ENCODE data around the gene SAT1.

SAT1 gene

DNA sequence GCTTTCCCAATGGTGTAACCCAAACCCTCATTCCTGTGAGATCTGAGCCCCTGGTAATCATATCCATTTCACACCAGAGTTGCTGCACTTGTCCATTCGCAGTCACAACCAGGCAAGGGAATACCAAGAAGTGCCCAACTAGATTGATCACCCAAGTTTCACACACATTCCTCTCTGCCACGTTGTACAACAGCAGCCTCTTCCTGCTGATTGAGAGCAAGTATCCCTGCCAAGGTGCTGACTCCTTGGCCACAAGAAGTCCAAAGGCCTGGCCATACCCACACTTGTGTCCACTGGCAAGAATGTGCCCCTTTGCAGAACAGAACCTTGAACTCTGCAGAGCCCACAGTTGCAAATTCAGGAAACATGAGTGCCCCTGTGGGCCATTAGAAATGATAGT is 33.4 kb upstream of the SAT1 start:
- TF ChIP-seq, protein P1, sequence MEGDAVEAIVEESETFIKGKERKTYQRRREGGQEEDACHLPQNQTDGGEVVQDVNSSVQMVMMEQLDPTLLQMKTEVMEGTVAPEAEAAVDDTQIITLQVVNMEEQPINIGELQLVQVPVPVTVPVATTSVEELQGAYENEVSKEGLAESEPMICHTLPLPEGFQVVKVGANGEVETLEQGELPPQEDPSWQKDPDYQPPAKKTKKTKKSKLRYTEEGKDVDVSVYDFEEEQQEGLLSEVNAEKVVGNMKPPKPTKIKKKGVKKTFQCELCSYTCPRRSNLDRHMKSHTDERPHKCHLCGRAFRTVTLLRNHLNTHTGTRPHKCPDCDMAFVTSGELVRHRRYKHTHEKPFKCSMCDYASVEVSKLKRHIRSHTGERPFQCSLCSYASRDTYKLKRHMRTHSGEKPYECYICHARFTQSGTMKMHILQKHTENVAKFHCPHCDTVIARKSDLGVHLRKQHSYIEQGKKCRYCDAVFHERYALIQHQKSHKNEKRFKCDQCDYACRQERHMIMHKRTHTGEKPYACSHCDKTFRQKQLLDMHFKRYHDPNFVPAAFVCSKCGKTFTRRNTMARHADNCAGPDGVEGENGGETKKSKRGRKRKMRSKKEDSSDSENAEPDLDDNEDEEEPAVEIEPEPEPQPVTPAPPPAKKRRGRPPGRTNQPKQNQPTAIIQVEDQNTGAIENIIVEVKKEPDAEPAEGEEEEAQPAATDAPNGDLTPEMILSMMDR (IDR thresholded peaks at IDR 0.05): no peak

DNA sequence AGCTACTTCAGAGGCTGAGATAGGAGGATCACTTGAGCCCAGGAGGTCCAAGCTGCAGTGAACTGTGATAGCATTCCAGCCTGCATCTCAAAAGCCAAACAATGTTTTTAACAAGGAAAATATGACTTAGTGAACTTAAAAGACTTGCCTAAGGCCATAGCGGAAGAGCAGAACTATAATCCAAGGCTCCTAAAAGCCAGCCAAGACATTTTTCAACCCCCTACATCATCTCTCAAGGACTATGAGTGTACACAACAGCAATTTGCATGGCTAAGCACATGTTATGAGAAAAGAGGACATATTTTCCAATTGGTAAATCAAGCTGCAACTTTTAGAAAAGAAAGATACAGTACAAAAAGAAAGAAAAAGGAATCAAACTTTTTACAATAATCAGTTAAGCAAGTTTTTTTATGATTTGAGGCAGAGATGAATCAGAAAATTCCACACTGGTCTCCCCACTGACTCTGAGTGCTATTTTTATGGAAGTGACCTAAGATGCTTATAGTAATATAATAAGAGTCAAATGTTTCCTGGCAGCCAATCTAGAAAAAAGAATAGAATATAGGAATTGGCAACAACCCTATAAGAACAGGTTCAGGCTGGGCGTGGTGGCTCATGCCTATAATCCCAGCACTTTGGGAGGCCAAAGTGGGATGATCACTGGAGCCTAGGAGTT is 30.1 kb upstream of the SAT1 start:
- TF ChIP-seq, protein P1 (IDR thresholded peaks at IDR 0.05): no peak

DNA sequence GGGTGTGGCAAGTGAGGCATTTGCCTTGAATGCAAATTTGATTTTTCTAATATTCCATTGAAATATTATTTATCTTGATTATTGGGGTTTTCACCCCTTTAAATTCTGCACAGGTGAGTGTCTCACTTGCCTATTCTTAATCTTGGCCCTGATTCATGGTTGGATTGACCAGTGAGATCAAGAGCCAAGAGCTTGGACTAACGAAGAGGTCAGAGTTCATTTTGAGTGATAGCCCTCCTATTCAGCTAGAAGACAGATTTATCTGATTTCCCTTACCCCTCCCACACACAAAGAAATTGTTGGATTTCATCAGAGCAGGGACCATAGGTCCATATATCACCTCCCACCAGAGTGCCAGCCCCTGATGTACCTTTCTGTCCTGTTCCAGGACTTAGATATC is 28.3 kb upstream of the SAT1 start:
- TF ChIP-seq, protein P1 (IDR thresholded peaks at IDR 0.05): no peak

DNA sequence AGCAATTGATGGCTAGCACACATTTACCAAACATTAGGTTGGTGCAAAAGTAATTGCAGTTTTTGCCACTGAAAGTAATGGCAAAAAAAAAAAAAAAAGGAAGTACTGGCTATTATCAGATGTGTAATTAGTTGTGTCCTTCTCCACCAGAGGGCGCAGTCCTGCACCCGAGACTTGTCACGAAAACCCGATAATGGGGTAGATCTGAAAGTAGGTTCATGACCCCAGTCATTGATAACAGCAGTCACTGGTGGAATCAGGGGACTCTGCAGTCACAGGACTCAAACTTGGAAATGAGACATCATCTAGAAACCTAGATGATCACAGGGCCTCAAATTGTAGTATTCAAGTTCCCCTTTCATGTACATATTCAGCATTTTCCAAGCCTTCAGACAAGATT is 26.8 kb upstream of the SAT1 start:
- TF ChIP-seq, protein P1 (IDR thresholded peaks at IDR 0.05): peak; percentile 51

DNA sequence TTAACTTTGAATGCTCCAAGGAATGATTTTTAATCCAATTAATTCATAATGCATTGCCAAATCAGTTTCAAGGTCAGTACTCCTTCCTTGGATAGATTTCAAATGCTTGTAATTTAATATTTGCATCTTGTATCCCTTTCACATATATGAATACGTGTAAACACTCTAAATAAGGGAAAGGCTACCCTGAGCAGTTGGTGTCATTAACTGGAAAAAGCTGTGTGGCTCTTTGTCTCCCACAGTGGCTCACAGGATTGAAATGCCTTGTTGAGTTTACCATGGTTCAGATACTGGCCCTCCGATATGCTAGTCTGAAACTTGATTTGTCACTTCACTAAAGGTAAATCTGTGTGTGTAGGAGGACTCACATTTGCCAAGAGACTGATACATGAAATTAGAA is 23.2 kb upstream of the SAT1 start:
- TF ChIP-seq, protein P1 (IDR thresholded peaks at IDR 0.05): no peak

DNA sequence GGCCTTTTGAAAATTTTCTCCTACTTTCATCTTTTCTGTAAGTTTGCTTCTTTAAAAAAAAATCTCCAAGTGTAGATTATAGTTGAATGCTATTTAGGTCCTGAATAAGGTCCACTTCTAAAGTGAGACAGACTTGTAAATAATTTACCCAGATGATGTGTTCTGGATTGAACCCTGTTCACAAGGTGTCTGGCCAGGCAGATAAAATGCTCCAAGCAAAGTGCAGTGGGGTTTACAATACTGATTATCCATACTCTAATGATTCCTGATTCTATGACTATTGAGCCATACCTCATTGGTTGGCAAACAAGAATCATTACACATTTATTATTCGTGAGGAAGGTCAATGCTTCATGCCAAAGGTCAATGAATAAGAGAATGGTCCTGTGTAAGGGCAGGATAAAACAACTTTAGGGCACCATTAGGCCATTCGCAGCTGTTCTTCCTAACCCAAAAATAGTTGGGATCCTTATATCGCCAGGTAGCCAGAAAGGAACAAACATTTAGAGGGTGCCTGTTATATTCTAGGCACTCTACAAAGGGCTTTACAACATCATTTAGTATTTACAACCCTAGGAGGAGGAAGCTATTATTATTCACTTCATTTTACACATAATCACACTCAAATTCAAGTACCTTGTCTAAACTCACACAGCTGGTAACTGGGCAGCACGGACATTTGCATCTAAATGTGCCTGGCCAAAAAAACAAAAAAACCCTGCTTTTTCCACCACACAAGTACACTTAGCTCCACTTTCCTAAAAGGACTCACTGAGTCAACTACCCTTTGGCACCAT is 18.6 kb upstream of the SAT1 start:
- TF ChIP-seq, protein P1 (IDR thresholded peaks at IDR 0.05): no peak

DNA sequence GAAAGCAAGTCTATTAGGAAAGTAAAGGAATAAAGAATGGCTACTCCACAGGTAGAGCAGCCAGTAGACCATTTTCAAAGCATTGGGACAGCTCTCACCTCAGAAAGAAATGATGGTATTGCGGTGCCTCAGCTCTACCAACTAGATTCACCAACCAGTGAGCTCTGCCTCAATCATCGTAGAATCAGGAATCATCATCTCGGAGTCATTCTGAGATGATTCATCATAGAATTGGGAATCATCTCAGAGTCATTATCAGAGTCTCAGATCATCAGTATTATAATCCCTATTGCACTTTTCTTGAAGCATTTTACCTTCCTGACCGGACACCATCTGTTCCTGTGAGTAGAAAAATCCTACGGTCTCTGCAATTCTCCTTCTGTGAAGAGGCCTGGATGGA is 17.5 kb upstream of the SAT1 start:
- TF ChIP-seq, protein P1 (IDR thresholded peaks at IDR 0.05): no peak

Data from LNCAP (cell line).